Mononuclear cell (primary cell): ENCODE data around the gene TPCN1. TPM values are rescaled to one million over a fixed set of nuclear protein-coding genes. Genes with fewer than 3 reads are reported as not detected.

Experiments
- H3K27me3 ChIP-seq: 2 replicates; pipeline ENCODE4 v1.6.0; 2011; ENCODE audit warnings: low read length, control low read depth; ENCODE audit not compliant: insufficient read depth
- H3K4me1 ChIP-seq: 2 replicates; pipeline ENCODE4 v1.5.1; 2011; ENCODE audit warnings: mild to moderate bottlenecking, low read length, control low read depth; ENCODE audit not compliant: insufficient read depth
- H3K4me3 ChIP-seq: 2 replicates; pipeline ENCODE4 v1.5.1; 2011; ENCODE audit warnings: mild to moderate bottlenecking, low read length, moderate library complexity
- H3K9me3 ChIP-seq: 2 replicates; pipeline ENCODE4 v1.5.1; 2011; ENCODE audit warnings: low read depth, mild to moderate bottlenecking, control low read depth, low read length
- total RNA-seq: library from RNA; depleted of rRNA; stranded (reverse); fragments of >200 nt; gene quantifications from one replicate; pipeline ENCODE4 v1.2.3, GENCODE V29; 2012

Gene TPCN1
- total RNA-seq, 1 donor, result 15.4 TPM

- Histone ChIP-seq H3K27me3 (no peaks in the 10 kb centered on the region), H3K4me3 (no peak overlapping the region), H3K9me3 (peaks cover 13% of the 10 kb centered on the region), H3K4me1 (no peaks in the 10 kb centered on the region)
Measured at GRCh38 chr12:113249546-113249945, 28.3 kb downstream of the TPCN1 start.

- H3K27me3 ChIP-seq, result no peaks in the 10 kb centered on the region
- H3K4me3 ChIP-seq, result no peak overlapping the region
- H3K4me1 ChIP-seq, result no peaks in the 10 kb centered on the region
- peaks cover 13% of the 10 kb centered on the region for H3K9me3 ChIP-seq
Measured at GRCh38 chr12:113250045-113250444, 28.8 kb downstream of the TPCN1 start.

DNA sequence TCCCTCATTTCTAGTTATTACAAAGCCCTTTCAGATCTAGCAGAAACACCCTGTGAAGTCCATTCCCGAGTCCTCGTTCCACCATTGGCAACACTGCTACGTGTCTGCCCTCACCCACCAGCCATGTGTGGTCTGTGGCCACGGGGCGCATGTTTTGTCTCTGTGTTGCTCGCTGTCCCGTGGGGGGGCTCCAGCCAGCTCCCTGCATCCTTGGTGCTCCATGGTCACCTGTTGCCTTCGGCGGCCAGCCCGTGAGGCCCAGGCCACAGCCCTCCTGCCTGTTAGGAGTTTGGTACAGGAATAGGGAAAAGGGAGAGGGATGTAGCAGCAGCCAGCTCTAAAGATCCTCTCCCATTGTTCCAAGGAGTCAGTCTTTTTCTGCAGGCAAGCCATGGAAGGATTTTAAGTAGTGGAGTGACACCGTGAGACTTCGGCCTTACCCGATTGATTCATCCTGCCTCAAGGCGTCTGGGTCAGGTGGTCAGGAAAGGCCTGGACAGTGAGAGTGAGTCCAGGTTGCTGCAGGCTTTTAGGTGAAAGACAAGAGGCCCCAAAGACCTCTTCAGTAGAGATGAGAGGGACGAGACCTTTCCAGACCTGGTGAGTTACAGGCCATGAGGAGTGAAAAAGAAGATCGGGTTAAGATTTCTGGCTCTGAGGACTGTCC, 30.3 kb downstream of the TPCN1 start:
- no peaks in the 10 kb centered on the region for H3K4me1 ChIP-seq
- H3K9me3 ChIP-seq, result peaks cover 13% of the 10 kb centered on the region
- no peak overlapping the region for H3K4me3 ChIP-seq
- H3K27me3 ChIP-seq, result no peaks in the 10 kb centered on the region

GRCh38 chr12:113252494-113252893, 31.2 kb downstream of the TPCN1 start:
- H3K9me3 ChIP-seq, result peaks cover 13% of the 10 kb centered on the region
- no peak overlapping the region for H3K4me3 ChIP-seq
- H3K4me1 ChIP-seq, result no peaks in the 10 kb centered on the region
- H3K27me3 ChIP-seq, result no peaks in the 10 kb centered on the region

DNA sequence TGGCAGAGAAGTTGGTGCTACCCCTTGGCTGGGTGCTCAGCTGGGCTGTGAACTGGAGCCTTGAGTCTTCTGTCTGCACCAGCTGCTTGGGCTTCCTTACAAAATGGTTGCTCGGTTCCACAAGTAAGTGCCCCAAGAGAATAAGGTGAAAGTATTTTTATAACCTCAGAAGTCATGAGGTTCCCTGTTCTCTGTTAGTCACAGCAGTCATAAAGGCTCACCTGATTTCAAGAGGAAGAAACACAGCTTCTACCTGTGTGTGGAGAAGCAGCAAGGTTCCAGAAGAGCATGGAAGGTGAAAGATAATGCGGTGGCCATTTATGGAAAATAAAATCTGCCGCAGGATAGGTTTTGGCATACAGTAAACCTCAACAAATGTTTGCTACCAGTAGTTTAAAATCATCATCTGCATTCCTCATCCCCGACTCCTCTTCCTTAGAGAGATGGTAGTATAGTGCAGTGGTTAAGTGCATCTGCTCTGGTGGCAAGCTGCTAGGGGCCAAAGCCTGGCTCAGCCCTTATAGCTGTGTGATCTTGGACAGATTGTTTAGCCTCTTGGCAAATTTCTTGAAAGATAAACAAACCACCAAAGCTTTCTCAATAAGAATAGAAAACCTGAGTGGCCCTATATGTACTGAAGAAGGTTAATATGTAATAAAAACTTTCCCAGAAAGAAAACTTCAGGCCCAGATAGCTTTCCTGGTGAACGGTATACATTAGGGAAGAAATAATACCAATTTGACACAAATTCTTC, 32.4 kb downstream of the TPCN1 start:
- Histone ChIP-seq H3K4me3 (no peak overlapping the region), H3K9me3 (peaks cover 13% of the 10 kb centered on the region), H3K27me3 (no peaks in the 10 kb centered on the region), H3K4me1 (no peaks in the 10 kb centered on the region)

- peaks cover 13% of the 10 kb centered on the region for H3K9me3 ChIP-seq
- H3K4me3 ChIP-seq, result no peak overlapping the region
- H3K4me1 ChIP-seq, result peaks cover under 1% of the 10 kb centered on the region
- no peaks in the 10 kb centered on the region for H3K27me3 ChIP-seq
Measured at GRCh38 chr12:113254298-113254697, 33.0 kb downstream of the TPCN1 start.

DNA sequence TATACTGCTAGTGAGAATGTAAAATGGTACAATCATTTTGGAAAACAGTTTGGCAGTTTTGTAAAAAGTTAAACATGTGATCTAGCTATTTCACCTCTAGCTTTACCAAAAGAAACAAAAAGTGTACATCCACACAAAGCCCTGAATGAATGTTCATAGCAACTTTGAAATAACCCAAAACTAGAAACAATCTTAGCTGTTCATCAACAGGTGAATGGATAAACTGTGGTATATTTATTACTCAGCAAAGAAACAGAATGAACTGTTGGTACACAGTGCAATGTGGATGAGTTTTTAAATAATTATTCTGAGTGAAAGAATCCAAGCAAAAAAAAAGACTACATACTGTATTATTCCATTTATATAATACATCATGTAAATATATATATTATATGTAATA, 36.3 kb downstream of the TPCN1 start:
- H3K4me1 ChIP-seq, result peaks cover 30% of the 10 kb centered on the region
- no peak overlapping the region for H3K4me3 ChIP-seq
- peaks cover 13% of the 10 kb centered on the region for H3K9me3 ChIP-seq
- H3K27me3 ChIP-seq, result no peaks in the 10 kb centered on the region

DNA sequence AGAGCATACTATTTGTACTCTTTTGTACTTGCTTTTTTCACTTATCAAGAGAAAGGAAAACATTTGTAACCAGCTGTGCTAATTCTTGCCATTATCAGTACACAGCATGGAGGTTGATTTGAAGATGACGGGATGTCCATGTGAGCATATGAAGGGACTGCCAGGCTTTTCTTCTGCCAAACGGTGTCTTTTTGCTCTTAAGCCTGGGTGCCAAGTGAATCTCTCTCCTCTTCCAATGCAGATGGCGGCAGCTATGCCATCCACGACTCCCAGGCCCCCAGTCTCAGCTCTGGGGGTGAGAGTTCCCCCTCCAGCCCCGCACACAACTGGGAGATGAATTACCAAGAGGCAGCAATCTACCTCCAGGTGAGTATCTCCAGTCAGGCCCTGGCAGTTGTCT, 38.9 kb downstream of the TPCN1 start:
- H3K4me1 ChIP-seq, result peaks cover 36% of the 10 kb centered on the region
- H3K27me3 ChIP-seq, result no peaks in the 10 kb centered on the region
- H3K4me3 ChIP-seq, result no peak overlapping the region
- H3K9me3 ChIP-seq, result no peaks in the 10 kb centered on the region

DNA sequence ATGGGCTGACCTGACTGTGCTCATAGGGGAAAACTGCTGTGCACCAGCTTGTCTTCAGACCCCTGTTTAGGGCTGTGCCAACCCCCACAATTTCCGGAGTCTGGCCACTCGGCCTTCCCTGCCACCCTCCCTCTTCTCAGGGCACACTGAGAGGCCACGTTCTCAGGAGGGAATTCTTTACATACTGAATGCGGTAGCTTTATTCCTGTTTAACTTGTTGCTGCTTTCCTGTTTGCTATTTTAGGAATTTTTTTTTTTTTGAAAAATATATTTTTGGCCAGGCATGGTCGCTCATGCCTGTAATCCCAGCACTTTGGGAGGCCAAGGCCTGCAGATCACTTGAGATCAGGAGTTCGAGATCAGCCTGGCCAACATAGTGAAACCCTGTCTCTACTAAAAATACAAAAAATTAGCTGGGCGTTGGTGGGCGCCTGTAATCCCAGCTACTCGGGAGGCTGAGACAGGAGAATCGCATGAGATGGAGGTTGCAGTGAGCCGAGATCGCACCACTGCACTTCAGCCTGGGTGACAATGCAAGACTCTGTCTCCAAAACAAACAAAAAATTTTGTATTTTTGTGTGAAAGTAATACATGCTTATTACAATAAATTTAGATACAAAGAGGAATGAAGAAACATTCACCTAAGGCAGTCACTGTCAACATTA, 39.5 kb downstream of the TPCN1 start:
- Histone ChIP-seq H3K9me3 (no peaks in the 10 kb centered on the region), H3K27me3 (no peaks in the 10 kb centered on the region), H3K4me1 (peaks cover 36% of the 10 kb centered on the region), H3K4me3 (no peak overlapping the region)

DNA sequence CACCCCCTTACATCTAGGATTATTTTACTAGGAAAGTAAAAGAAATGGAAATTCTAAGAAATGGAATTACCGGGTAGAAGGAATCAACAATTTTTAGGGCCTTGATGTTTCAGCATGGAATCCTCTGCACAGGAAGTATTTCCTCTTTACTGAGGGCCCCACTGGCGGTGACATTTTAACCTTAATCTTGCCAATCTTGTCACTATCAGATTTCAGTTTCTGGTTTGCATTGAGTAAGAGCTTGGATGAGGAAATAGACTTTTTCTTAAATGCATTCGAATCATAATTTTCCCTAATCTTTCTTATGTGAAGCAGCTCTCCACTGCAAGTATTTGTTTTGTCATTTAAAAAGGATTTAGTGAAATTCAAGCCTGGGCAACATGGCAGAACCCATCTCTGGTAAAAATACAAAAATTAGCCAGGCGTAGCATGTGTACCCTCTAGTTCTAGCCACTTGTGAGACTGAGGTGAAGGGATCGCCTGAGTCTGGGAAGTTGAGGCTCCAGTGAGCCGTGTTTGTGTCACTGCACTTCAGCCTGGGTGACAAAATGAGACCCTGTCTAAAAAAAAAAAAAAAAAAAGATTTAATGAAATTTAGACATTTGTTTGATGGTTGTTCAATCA, 40.7 kb downstream of the TPCN1 start:
- Histone ChIP-seq H3K4me3 (no peak overlapping the region), H3K9me3 (no peaks in the 10 kb centered on the region), H3K27me3 (no peaks in the 10 kb centered on the region), H3K4me1 (peaks cover 36% of the 10 kb centered on the region)

DNA sequence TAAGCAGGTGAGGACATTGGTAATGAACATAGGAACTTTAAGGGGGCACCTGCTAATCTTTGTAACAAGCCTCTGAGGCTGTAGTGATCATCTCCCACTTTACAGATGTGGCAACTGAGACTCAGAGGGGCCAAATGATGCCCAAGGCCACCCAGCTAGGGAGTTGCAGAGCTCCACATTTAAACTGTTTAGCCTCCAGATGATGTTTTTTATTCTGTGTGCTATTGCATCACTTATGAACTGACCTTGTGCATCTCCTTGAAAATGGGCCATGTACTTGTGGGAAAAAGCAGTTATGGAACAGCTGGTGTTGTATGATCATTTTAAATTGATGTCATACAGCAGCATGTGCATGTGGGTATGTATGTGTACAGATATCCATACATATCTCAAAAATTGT, 41.4 kb downstream of the TPCN1 start:
- H3K4me1 ChIP-seq, result peaks cover 36% of the 10 kb centered on the region
- no peaks in the 10 kb centered on the region for H3K9me3 ChIP-seq
- H3K4me3 ChIP-seq, result no peak overlapping the region
- no peaks in the 10 kb centered on the region for H3K27me3 ChIP-seq

DNA sequence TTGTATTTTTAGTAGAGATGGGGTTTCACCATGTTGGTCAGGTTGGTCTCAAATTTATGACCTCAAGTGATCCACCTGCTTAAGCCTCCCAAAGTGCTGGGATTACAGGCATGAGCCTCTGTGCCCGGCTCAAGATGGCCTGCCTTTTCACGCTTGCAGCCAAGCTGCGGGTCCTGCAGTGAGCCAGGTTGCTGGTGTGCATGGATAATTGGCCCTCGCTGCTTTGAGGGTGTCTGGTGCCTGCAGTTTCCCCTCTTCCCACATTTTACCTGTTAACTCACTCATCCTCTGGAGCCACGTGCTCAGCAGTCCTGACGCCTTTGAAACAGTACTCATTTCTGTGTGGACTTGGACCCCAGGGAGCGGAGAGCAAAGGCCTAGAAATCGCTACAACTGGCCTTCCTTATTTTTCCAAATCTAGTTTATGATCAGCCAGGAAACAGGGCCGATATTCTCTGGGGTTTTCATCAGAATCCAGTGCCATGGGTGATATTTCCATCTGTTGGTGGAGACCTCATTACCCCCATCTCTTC, 42.2 kb downstream of the TPCN1 start:
- no peak overlapping the region for H3K4me3 ChIP-seq
- no peaks in the 10 kb centered on the region for H3K9me3 ChIP-seq
- peaks cover 36% of the 10 kb centered on the region for H3K4me1 ChIP-seq
- H3K27me3 ChIP-seq, result no peaks in the 10 kb centered on the region

DNA sequence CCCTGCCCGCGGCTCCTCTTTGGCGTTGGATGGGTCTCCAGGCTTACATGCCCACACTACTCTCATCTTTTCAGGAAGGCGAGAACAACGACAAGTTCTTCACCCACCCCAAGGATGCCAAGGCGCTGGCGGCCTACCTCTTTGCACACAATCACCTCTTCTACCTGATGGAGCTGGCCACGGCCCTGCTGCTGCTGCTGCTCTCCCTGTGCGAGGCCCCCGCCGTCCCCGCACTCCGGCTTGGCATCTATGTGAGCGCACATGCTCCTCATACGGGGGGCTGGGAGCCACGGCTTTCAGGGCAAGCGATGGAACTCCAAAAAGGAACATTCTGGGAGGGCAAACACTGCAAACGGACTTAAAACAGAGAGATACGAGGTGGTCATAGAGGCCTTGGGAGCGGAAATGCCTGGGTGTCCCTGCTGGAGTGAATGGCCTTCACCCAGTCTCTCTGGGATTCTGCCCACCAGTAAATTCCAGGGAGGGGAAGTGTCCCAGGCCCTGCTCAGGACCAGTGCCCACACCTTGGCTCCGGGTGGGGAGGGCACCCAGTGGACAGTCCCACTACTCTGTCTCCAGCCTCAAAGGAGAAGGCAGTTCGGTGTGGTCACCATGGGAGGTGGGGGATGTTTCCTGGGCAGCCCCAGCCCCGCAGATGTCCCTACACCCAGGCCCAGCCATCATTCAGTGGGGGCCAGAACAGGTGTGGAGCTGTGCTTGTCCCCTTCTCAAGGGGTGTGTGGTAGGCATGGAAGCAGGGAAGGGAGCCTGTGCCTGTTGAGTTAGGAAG, 45.0 kb downstream of the TPCN1 start:
- no peaks in the 10 kb centered on the region for H3K9me3 ChIP-seq
- peaks cover 21% of the 10 kb centered on the region for H3K4me1 ChIP-seq
- no peak overlapping the region for H3K4me3 ChIP-seq
- H3K27me3 ChIP-seq, result no peaks in the 10 kb centered on the region

DNA sequence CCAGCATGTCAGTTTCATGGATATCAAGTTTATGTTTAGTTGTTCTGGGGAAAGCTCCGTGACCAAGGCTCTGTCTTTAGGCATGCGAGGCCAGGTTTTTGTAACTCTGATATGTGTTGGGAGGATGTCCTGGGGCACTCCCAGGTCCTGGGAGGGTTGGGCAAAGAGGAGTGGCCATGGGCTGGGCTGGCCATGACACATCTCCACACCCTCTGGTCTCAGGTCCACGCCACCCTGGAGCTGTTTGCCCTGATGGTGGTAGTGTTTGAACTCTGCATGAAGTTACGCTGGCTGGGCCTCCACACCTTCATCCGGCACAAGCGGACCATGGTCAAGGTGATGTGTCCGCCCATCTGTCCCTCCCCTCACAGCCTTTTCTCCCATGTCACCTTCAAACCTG, 46.4 kb downstream of the TPCN1 start:
- no peaks in the 10 kb centered on the region for H3K27me3 ChIP-seq
- H3K4me3 ChIP-seq, result no peak overlapping the region
- no peaks in the 10 kb centered on the region for H3K9me3 ChIP-seq
- peaks cover 16% of the 10 kb centered on the region for H3K4me1 ChIP-seq
